Stimulated activated effector memory CD8-positive, alpha-beta T cell treated with anti-CD3 and anti-CD28 coated beads, Interleukin-12 subunit alpha, Interleukin-12 subunit beta, amount 100 ng/mL, for 72 hours (primary cell): Measurements from ENCODE around the gene C2orf80.
"Not testable (repeated sequence)": the region's sequence is repeated elsewhere in the genome, so short reads cannot be mapped to it uniquely, and the experiment has no call there.

Source experiments
- ATAC-seq: fragments of 150-1000 bp; cut with Tn5 transposase; 2 replicates; pipeline ENCODE4 v1.10.0; 2021
- DNase-seq, 2 donors: peaks; one replicate each; pipeline ENCODE4 v3.0.0; 2021 to 2022; ENCODE audit warnings: low spot score in 2 of 2
- H3K27ac Mint-ChIP-seq: one replicate; pipeline ENCODE4 v1.8.0; 2022; ENCODE audit warnings: mild to moderate bottlenecking, mixed read lengths
- H3K36me3 Mint-ChIP-seq: one replicate; pipeline ENCODE4 v1.8.0; 2022; ENCODE audit warnings: mild to moderate bottlenecking, mixed read lengths
- H3K4me1 Mint-ChIP-seq: one replicate; pipeline ENCODE4 v1.8.0; 2022; ENCODE audit warnings: mixed read lengths
- H3K4me3 Mint-ChIP-seq: one replicate; pipeline ENCODE4 v1.8.0; 2022; ENCODE audit warnings: mild to moderate bottlenecking, mixed read lengths
- H3K9me3 Mint-ChIP-seq: one replicate; pipeline ENCODE4 v1.8.0; 2022; ENCODE audit warnings: mixed read lengths

C2orf80 gene

DNA sequence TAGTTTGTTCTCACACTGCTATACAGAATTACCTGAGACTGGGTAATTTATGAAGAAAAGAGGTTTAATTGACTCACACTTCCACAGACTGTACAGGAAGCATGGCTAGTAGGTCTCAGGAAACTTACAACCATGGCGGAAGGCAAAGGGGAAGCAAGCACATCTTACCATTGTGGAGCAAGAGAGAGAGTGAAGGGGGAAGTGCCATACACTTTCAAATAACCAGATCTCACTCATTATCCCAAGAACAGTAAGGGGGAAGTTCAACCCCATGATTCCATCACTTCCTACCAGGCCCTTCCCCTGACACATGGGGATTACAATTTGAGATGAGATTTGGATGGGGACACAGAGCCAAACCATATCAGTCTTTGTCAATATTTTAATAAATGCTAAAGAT, 38.9 kb downstream of the C2orf80 start:
- ATAC-seq (no peak), DNase-seq (no peak)
- H3K4me1 Mint-ChIP-seq = no peaks in the 10 kb centered on the region
- H3K36me3 Mint-ChIP-seq = no peaks in the 10 kb centered on the region
- H3K27ac Mint-ChIP-seq = no peak overlapping the region
- H3K4me3 Mint-ChIP-seq = no peak overlapping the region
- H3K9me3 Mint-ChIP-seq = no peaks in the 10 kb centered on the region

DNA sequence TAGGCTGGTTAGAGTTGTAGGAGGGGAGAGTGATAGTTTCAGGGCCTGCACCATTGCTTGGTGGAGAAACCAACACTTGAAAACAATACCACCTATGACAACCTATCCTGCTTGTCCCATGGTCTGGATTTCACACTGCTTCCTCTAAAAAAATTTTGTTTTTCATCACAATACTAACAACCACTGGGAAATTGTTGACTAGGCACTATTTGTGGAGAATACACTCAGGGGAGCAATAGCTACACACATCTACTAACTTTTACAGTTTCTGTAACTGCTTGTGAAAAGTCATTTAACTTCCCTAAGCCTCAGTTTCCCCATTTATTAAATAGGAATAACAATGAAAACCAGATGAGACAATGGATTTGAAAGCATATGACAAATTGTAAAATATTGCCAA, 39.7 kb downstream of the C2orf80 start:
- ATAC-seq (no peak), DNase-seq (no peak)
- Mint-ChIP-seq H3K9me3 (no peaks in the 10 kb centered on the region), H3K4me1 (no peaks in the 10 kb centered on the region), H3K4me3 (no peak overlapping the region), H3K36me3 (no peaks in the 10 kb centered on the region), H3K27ac (no peak overlapping the region)

DNA sequence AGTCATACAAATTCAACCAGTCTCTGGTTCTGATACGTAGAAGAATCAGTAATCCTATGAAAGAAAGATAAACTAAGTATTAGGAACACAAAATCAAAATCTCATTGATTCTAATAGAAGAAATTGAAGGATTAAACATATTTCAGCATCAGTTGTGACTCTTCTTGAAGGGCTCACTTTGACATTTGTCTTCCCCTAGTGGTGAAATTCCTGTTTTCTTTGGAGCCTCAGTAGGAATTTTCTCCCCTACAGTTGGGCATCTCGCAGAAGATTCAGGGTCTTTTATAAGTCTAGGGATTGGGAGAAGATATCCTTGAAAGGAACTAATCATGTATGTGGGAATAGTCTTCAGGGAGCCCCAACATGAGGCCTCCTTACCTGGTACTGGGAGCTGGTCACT, 41.0 kb downstream of the C2orf80 start:
- DNase-seq = no peak
- Mint-ChIP-seq H3K9me3 (no peaks in the 10 kb centered on the region), H3K36me3 (no peaks in the 10 kb centered on the region), H3K27ac (no peak overlapping the region), H3K4me1 (no peaks in the 10 kb centered on the region), H3K4me3 (no peak overlapping the region)
- ATAC-seq = no peak

DNA sequence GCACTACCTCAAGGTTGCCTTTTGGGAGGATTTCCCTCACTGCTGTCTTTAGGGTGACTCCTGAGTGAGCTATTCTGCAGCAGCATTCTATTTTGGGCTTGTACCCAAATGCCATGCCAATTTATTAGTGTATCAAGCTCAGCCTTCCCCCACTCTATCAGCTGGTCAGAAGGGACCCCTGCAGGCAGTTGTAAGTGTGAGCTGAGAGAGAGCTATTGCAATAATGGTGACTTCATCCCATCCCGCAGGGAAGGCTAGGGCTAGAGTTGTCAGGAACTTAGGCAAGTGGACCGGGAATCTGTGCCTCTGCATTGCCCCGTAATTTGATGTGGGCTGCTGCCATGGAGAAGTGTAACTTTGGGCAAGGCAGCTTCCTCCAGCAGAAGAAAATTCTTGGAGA, 42.1 kb downstream of the C2orf80 start:
- H3K4me3 Mint-ChIP-seq = no peak overlapping the region
- no peak overlapping the region for H3K27ac Mint-ChIP-seq
- DNase-seq (no peak), ATAC-seq (no peak)
- no peaks in the 10 kb centered on the region for H3K4me1 Mint-ChIP-seq
- H3K9me3 Mint-ChIP-seq = no peaks in the 10 kb centered on the region
- no peaks in the 10 kb centered on the region for H3K36me3 Mint-ChIP-seq

DNA sequence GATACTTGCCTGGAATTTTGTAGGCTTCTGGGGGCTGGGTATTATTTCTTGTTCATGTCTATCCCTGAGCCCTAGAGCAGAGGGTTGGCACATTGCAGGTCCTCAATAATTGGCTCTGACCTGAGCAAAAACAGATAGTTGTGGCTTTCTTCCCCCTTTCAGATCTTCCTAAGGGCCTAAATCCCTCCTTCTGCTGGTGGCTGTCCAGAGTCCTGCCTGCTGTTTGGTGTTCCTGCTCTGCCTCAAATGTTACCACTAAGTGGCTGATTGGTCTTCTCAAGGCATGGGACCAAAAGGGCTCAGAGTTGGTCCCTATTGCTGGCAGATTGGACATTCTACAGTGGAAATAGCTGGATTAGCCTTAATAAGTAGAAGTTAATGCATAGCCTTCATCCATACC, 42.8 kb downstream of the C2orf80 start:
- no peaks in the 10 kb centered on the region for H3K9me3 Mint-ChIP-seq
- ATAC-seq (peak; percentile 11), DNase-seq (no peak)
- no peak overlapping the region for H3K27ac Mint-ChIP-seq
- H3K36me3 Mint-ChIP-seq = no peaks in the 10 kb centered on the region
- H3K4me3 Mint-ChIP-seq = no peak overlapping the region
- no peaks in the 10 kb centered on the region for H3K4me1 Mint-ChIP-seq

DNA sequence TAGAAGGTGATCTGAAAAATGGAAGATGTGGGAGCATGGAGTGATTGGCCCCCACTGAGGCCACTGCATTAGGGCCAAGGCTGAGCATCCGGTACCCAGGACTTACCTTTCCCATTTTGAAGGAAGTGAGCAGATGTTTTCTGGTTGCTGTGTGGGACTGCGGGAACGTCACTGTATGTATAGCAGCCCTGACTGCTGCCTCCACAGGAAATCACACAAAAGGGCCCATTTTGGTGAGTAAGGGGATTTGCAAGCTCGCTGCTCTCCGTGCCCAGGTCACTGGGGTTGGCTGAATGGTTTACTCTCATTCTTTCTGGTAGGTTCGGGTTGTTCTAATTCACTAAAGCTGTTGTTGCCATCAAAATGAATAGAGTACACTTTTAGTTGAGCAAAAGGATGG, 43.8 kb downstream of the C2orf80 start, which contains the start of gene CRYGB:
TSS of gene CRYGB (minus strand) at position 153 of the 400 bp plus-strand sequence. CDS start at position 115, 38 bp downstream.
- Mint-ChIP-seq H3K4me1 (no peaks in the 10 kb centered on the region), H3K9me3 (no peaks in the 10 kb centered on the region), H3K27ac (no peak within 1 kb of the TSS), H3K4me3 (no peak within 1 kb of the TSS), H3K36me3 (no peaks in the 10 kb centered on the region)
- DNase-seq = no peak
- ATAC-seq = no peak

DNA sequence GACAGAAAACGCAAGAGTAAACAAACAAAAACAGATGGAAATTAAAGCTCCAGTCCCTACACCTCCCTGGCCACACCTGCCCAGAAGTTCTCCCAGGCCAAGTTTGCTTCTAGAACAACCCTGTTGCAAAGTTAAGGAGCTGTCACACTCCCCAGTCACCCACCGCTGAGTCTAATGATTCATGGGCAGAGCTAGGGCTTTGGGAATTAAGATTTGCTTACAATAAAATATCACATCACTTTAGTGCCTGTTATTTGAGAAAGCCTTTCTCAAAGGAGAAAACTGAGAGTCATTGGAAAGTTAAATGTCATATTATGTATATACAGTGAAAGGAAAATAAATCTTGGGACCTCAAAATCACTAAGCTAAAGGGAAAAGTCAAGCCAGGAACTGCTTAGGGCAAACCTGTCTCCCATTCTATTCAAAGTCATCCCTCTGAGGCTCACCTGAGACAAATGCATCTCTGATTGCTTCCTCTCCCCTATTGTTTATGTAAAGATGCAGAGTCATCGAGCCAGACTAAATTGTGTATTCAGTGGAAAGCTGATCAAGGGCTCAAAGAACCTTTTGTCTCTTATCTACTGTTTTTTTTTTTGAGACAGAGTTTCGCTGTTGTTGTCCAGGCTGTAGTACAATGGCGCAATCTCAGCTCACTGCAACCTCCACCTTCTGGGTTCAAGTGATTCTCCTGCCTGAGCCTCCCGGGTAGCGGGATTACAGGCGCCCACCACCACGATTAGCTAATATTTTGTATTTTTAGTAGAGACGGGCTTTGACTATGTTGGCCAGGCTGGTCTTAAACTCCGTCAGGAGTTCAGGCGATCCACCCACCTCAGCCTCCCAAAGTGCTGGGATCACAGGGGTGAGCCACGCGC, 46.7 kb downstream of the C2orf80 start:
- H3K27ac Mint-ChIP-seq = no peak overlapping the region
- DNase-seq = no peak
- ATAC-seq = no peak
- no peak overlapping the region for H3K4me3 Mint-ChIP-seq
- H3K4me1 Mint-ChIP-seq = no peaks in the 10 kb centered on the region
- no peaks in the 10 kb centered on the region for H3K9me3 Mint-ChIP-seq
- H3K36me3 Mint-ChIP-seq = no peaks in the 10 kb centered on the region

DNA sequence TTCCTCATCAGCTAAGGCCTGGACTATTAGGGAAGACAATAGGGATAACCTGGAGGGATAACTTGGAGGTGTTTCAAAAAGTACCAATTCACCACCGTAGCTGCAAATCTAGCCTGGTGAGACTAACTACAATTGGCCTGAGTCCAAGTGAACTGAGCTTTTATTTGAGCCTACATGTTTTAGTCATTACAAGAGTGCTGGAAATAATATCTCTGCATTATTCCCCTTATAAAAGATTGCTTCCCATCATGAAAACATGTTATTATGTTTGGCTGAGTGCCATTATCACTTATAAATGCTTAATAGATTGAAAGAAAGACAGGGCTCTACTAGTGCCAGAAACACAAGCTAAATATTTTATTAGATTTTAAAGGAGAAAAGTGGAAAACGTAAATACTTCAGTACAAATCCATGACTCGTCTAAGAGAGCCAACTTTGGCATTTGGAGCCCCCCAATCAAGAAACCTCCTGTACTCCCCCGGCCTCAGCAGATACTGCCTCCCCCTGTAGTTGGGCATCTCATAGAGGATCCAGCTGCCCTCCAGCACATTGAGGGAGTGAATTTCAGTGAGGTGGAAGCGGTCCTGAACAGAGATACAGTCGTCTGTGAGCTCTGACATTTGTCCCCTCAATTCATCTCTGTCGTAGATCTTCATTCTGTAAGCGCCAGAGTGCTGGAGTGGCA, 47.4 kb downstream of the C2orf80 start:
- Mint-ChIP-seq H3K4me3 (no peak overlapping the region), H3K27ac (no peak overlapping the region), H3K4me1 (no peaks in the 10 kb centered on the region), H3K9me3 (no peaks in the 10 kb centered on the region), H3K36me3 (no peaks in the 10 kb centered on the region)
- DNase-seq (no peak), ATAC-seq (no peak)

DNA sequence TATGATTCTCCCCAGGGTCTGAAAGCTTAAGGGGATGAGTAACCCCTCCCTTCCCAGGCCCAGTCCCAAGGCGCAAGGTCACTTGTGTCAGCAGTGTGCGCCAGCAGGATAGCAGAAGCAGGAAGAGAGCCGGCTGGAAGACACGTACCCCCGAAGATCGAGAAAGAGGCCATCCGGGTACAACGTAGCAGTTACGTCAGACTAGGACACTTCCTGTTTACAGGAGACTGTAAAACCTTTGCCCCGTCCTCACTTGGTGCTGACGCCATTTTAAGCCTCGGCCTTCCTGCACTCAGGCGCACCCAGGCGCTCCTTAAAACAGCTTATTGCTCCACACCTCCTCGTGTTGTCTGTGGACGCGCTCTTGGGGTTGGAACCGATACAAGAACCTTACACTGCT, 50.4 kb downstream of the C2orf80 start:
- no peaks in the 10 kb centered on the region for H3K4me1 Mint-ChIP-seq
- DNase-seq (no peak), ATAC-seq (no peak)
- H3K9me3 Mint-ChIP-seq = no peaks in the 10 kb centered on the region
- H3K27ac Mint-ChIP-seq = no peak overlapping the region
- H3K4me3 Mint-ChIP-seq = no peak overlapping the region
- H3K36me3 Mint-ChIP-seq = no peaks in the 10 kb centered on the region

DNA sequence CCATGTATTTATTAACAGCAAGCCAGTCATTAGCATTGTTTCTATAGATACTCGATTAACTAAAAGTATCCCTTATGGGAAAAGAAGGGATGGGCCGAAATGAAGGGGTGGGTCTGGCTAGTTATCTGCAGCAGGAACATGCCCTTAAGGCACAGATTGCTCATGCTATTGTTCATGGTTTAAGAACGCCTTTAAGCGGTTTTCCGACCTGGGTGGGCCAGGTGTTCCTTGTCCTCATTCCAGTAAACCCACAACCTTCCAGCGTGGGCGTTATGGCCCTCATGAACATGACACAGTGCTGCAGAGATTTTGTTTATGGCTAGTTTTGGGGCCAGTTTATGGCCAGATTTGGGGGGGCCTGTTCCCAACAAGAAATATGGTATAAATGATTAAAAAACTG, 51.5 kb downstream of the C2orf80 start:
- not testable (repeated sequence) for H3K4me1 Mint-ChIP-seq, ATAC-seq, H3K4me3 Mint-ChIP-seq, H3K9me3 Mint-ChIP-seq, H3K36me3 Mint-ChIP-seq, DNase-seq, H3K27ac Mint-ChIP-seq

DNA sequence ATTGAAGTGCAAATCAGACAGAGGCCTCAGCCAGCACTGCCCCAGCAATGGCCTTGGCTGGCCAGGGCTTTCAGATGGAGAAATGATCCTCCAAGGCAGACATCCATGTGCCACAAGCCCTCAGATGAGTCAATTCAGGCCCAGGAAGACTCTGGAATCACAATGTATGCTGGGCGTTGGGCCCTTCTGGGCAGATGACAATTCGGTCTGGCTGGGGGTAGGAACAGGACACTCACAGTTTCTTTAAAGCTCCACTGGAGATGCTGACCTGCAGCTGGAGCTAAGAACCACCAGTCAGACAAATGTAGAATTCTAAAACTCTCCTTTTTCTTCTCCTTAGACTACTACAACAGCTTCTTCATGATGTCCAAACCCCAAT, 53.1 kb downstream of the C2orf80 start:
- DNase-seq (no peak), ATAC-seq (no peak)
- Mint-ChIP-seq H3K27ac (peak overlapping the region; percentile 3), H3K4me3 (no peak overlapping the region), H3K36me3 (no peaks in the 10 kb centered on the region), H3K4me1 (no peaks in the 10 kb centered on the region), H3K9me3 (no peaks in the 10 kb centered on the region)

DNA sequence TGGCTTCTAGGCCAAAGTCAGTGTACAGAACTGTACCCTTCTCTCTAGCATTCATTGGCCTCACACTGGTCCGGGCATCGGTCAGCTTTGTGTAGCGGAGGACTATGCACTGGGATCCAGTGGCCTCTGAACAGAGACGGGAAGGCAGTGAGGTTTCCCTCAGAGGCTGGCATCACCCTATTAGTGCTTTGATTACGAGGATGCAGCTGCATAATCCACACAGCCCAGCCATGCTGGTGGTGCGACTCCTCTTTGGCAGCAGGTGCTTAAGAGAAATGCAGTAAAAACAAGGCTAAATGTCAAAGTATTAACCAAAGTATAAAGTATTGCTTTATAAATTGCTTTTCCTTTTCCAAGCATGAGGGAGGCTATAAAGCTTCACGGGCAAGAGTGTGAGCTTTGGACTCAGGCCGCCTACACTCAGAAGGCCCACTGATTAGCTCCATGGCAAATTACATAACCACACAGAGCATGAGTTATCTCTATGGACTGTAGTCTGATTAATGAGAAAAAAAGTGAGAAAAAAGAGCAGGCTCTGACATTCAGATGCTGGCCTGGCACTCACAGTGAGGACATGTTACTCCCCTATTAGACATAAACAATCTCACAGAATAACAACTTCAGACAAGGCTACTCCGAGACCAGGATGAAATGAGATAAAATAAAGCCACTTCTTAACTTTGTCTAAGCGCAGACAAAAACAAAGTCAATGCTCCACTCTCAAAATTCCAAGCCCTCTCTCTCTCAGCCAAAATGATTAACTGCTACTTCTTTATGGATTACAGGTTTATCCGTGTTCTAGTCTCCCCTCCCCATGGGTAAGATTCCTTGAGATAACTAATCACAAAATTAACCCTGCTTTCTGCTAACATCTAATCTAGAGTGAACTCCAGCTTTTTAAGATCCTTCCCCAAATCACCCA, 53.8 kb downstream of the C2orf80 start:
- no peak overlapping the region for H3K27ac Mint-ChIP-seq
- H3K9me3 Mint-ChIP-seq = no peaks in the 10 kb centered on the region
- DNase-seq (no peak), ATAC-seq (no peak)
- no peaks in the 10 kb centered on the region for H3K36me3 Mint-ChIP-seq
- H3K4me3 Mint-ChIP-seq = no peak overlapping the region
- H3K4me1 Mint-ChIP-seq = no peaks in the 10 kb centered on the region

DNA sequence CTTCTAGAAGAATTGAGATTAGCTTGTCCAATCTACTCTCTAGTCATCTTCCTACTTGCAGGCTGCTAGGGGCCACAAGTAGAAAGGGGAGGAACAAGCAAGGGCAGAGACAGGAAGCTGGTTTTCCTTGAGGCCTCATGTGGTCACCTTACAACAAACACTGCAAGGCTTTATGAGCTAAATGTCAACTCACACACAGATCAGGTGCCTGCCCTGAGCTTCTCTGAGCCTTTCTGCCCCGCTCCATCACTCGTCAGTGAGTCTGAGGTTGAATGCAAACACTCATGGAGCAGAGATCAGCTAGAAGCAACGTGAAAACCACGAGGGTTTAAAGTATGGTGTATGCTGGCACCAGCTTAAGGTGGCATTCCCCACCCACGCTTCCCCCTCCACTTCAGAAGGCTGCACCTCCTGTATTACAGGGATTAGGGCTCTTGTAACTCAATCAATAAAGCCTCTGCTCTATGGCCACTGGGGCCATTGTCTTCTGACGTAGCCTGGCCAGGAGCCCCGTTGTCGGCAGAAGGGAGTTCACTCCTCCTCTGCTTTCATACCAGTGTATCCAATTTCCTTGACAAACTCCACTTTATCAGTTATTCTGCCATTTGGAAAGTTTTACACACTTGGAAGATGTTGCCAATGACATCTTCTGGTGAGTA, 54.8 kb downstream of the C2orf80 start:
- no peak overlapping the region for H3K4me3 Mint-ChIP-seq
- no peak overlapping the region for H3K27ac Mint-ChIP-seq
- no peaks in the 10 kb centered on the region for H3K36me3 Mint-ChIP-seq
- ATAC-seq (peak; percentile 60), DNase-seq (no peak)
- H3K9me3 Mint-ChIP-seq = no peaks in the 10 kb centered on the region
- H3K4me1 Mint-ChIP-seq = no peaks in the 10 kb centered on the region

DNA sequence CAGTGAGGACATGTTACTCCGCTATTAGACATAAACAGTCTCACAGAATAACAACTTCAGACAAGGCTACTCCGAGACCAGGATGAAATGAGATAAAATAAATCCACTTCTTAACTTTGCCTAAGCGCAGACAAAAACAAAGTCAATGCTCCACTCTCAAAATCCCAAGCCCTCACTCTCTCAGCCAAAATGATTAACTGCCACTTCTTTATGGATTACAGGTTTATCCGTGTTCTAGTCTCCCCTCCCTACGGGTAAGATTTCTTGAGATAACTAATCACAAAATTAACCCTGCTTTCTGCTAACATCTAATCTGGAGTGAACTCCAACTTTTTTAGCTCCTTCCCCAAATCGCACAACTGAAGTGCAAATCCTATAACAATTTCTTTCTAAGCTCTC, 59.1 kb downstream of the C2orf80 start:
- DNase-seq = no peak
- no peak for ATAC-seq
- no peak overlapping the region for H3K4me3 Mint-ChIP-seq
- H3K27ac Mint-ChIP-seq = no peak overlapping the region
- no peaks in the 10 kb centered on the region for H3K4me1 Mint-ChIP-seq
- no peaks in the 10 kb centered on the region for H3K36me3 Mint-ChIP-seq
- H3K9me3 Mint-ChIP-seq = no peaks in the 10 kb centered on the region
